RWPE2 (cell line): Measurements from ENCODE around the gene EGR1.

ENCODE experiments used
- ATAC-seq: fragments of 200-7000 bp; cut with Tn5 transposase; 3 replicates; pipeline ENCODE4 v1.9.1; 2021; ENCODE audit warnings: low read depth
- DNase-seq: peaks from one replicate; pipeline ENCODE4 v3.0.0-alpha.2; 2020; ENCODE audit warnings: low spot score
- H3K27ac ChIP-seq: fragments of 450-650 bp; 2 replicates; pipeline ENCODE4 v1.5.1; 2017; ENCODE audit warnings: mild to moderate bottlenecking; ENCODE audit not compliant: poor library complexity, severe bottlenecking
- H3K27me3 ChIP-seq: fragments of 250-450 bp; sonication (Bioruptor Pico); 2 replicates; pipeline ENCODE4 v1.5.1; 2021; ENCODE audit warnings: mild to moderate bottlenecking, moderate library complexity; ENCODE audit not compliant: insufficient read depth, poor library complexity, severe bottlenecking
- H3K36me3 ChIP-seq: fragments of 250-450 bp; sonication (Bioruptor Pico); 2 replicates; pipeline ENCODE4 v1.5.1; 2020; ENCODE audit warnings: low read depth, mild to moderate bottlenecking, moderate library complexity
- H3K4me1 ChIP-seq: fragments of 250-450 bp; sonication (Bioruptor Pico); 2 replicates; pipeline ENCODE4 v1.5.1; 2021; ENCODE audit warnings: mild to moderate bottlenecking, moderate library complexity; ENCODE audit not compliant: insufficient read depth, poor library complexity, severe bottlenecking
- H3K4me3 ChIP-seq: fragments of 250-450 bp; sonication (Bioruptor Pico); 2 replicates; pipeline ENCODE4 v1.5.1; 2021; ENCODE audit warnings: mild to moderate bottlenecking, moderate library complexity; ENCODE audit not compliant: severe bottlenecking
- H3K9me3 ChIP-seq: fragments of 250-450 bp; sonication (Bioruptor Pico); 2 replicates; pipeline ENCODE4 v1.5.1; 2021; ENCODE audit warnings: mild to moderate bottlenecking, moderate library complexity; ENCODE audit not compliant: severe bottlenecking
- CTCF ChIP-seq: fragments of 450-650 bp; IDR thresholded peaks from one replicate; pipeline ENCODE4 v1.5.1; 2017; ENCODE audit warnings: mild to moderate bottlenecking, moderate library complexity; ENCODE audit not compliant: poor library complexity, severe bottlenecking

The EGR1 gene

GRCh38 chr5:138502121-138502520, 36.8 kb downstream of the EGR1 start:
- DNase-seq (no peak), ATAC-seq (no peak)
- Histone ChIP-seq H3K4me3 (no peak overlapping the region), H3K36me3 (peaks cover 8% of the 10 kb centered on the region; the same call in 1 of the 2 replicates), H3K4me1 (peaks cover 26% of the 10 kb centered on the region), H3K27me3 (no peaks in the 10 kb centered on the region), H3K27ac (no peak overlapping the region), H3K9me3 (no peaks in the 10 kb centered on the region)
- TF ChIP-seq CTCF: no peak

DNA sequence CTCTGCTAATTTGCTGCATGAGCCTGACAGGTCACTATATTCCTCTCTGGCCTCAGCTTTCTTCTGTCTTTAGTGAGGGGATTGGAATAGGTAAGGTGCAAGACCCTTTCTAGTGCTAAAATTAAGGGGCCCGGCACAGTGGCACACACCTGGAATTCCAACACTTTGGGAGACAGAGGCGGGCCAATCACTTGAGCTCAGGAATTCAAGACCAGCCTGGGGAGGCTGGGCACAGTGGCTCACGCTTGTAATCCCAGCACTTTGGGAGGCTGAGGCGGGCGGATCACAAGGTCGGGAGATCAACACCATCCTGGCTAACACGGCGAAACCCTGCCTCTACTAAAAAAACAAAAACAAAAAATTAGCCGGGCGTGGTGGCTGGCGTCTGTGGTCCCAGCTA, 37.2 kb downstream of the EGR1 start:
- no peaks in the 10 kb centered on the region for H3K27me3 ChIP-seq
- H3K9me3 ChIP-seq: no peaks in the 10 kb centered on the region
- TF ChIP-seq CTCF: no peak
- no peak overlapping the region for H3K4me3 ChIP-seq
- H3K4me1 ChIP-seq: peaks cover 29% of the 10 kb centered on the region
- ATAC-seq (no peak), DNase-seq (no peak)
- H3K36me3 ChIP-seq: peaks cover 11% of the 10 kb centered on the region
- H3K27ac ChIP-seq: no peak overlapping the region

DNA sequence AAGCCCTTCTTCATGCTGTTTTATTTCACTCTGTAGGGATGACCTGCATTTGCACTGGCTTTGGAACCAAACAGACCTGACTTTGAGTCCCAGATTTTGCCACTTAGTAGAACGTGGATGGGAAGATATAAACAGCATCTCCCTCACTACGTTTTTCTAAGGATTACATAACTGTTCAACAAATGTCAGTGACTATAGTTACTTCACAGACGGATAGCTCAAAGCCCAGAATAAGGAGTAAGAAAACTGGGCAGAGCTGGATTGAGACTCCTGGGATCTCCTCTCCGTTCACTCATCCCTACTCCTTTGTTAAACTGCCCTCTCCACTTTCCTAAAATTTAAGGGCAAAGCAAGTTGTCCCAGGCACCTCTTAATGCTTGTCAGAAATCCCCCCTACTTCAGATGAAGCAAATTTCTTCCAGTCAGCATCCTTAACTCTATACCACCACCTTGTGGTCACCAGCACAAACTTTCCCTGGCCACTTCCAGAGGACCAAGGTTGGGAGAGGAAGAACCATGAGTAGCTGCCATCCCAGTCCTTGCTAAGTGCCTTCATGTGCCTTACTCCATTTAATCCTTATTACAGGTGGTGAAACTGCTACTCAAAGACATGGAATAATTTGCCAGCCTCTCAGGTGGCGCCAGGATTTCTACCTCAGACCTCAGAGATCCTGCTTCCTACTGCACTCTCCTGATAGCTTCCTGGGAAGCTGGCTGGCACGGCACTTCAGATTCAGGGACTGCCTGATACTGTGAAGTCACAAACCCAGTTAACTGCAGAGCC, 38.4 kb downstream of the EGR1 start:
- peaks cover 34% of the 10 kb centered on the region for H3K4me1 ChIP-seq
- TF ChIP-seq CTCF: peak; percentile 95
- H3K27ac ChIP-seq: peak overlapping the region; percentile 95
- ATAC-seq (peak; percentile 28; the same call in 2 of the 3 replicates), DNase-seq (no peak)
- peaks cover 23% of the 10 kb centered on the region for H3K36me3 ChIP-seq
- no peaks in the 10 kb centered on the region for H3K9me3 ChIP-seq
- H3K27me3 ChIP-seq: no peaks in the 10 kb centered on the region
- H3K4me3 ChIP-seq: no peak overlapping the region

- H3K36me3 ChIP-seq: peaks cover 32% of the 10 kb centered on the region
- no peaks in the 10 kb centered on the region for H3K9me3 ChIP-seq
- TF ChIP-seq CTCF: no peak
- ATAC-seq (peak; percentile 88), DNase-seq (peak; percentile 95)
- no peaks in the 10 kb centered on the region for H3K27me3 ChIP-seq
- H3K4me1 ChIP-seq: peaks cover 34% of the 10 kb centered on the region
- no peak overlapping the region for H3K4me3 ChIP-seq
- peak overlapping the region; percentile 95 for H3K27ac ChIP-seq
Observed at GRCh38 chr5:138504799-138505198, 39.5 kb downstream of the EGR1 start.
